ENCODE results near the gene MAN1A2. TPM values are rescaled to one million over a fixed set of nuclear protein-coding genes. Genes with fewer than 3 reads are reported as not detected.

The MAN1A2 gene
- total and polyA plus RNA-seq, 2 experiments from 2014 or later: 24.7 to 45.0 TPM

DNA sequence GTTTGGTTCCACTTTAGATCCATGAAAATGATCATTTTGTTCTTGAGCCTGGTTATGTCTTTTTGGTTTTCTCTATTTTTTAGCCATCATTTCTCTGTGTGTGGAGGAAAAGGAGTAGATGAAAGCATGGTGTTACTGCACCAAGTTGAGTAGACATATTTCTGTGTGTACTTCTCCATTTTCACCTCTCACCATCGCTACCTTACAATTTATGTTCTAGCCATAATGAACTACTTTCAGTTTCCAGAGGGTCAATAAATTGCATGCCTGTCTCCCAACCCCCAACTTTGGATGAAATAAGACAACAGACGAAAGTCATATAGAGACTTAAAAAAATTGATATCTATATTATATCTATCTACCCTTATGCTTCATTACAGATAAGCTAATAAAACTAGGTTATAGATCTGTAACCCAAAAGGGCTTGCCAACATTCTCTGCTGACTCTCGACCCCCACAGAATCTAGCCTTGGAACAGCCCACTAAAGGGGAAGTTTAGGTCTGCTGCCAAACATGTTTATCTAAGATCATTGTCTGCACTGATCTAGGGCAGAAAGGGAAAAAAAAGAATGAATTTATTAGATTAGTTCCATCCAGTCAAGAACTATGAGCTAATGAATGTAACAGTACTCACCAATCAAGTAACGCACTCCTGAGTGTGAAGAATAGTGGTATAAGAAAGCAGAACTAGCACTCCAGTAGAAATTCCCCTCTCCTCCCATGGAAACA is 7.5 kb upstream of the MAN1A2 start:
- no peak overlapping the region for H2AFZ ChIP-seq
- no peaks in the 10 kb centered on the region for H3K9me2 ChIP-seq (replicated peaks; ENCODE audit: insufficient read depth)
- peaks cover 5% of the 10 kb centered on the region for H3K79me2 ChIP-seq
- no peak for DNase-seq (ENCODE audit: low spot score)
- WGBS (ENCODE audit: low lambda C conversion rate, missing lambda C conversion rate): 85% methylated on average over 4 of the region's 4 CpGs
- no peak for TF ChIP-seq CTCF (IDR thresholded peaks at IDR 0.05; ENCODE audit: poor library complexity)
- no peak for TF ChIP-seq EZH2 (IDR thresholded peaks at IDR 0.05; ENCODE audit: borderline replicate concordance)
- TF ChIP-seq EZH2phosphoT487 (IDR thresholded peaks at IDR 0.05; ENCODE audit: low read depth, severe bottlenecking, unreplicated experiment): no peak
- H3K4me3 ChIP-seq: no peak overlapping the region
- H3K36me3 ChIP-seq (replicated peaks; ENCODE audit: insufficient read depth, low read depth): no peaks in the 10 kb centered on the region
- H3K4me1 ChIP-seq (ENCODE audit: insufficient read depth): no peaks in the 10 kb centered on the region
- H3K27me3 ChIP-seq: no peaks in the 10 kb centered on the region
- H3K27ac ChIP-seq: no peak overlapping the region
- no peak overlapping the region for H3K4me2 ChIP-seq
- H4K20me1 ChIP-seq (ENCODE audit: insufficient read depth, poor library complexity, severe bottlenecking): no peaks in the 10 kb centered on the region
- no peaks in the 10 kb centered on the region for H3K9me3 ChIP-seq (ENCODE audit: low read depth)

- Histone ChIP-seq H3K4me1 (ENCODE audit: insufficient read depth) (peaks cover 10% of the 10 kb centered on the region), H3K4me2 (no peak overlapping the region), H3K79me2 (peaks cover 22% of the 10 kb centered on the region), H3K4me3 (no peak overlapping the region), H3K9me2 (replicated peaks; ENCODE audit: insufficient read depth) (no peaks in the 10 kb centered on the region), H3K27me3 (no peaks in the 10 kb centered on the region), H3K27ac (no peak overlapping the region), H3K9me3 (ENCODE audit: low read depth) (no peaks in the 10 kb centered on the region), H4K20me1 (ENCODE audit: insufficient read depth, poor library complexity, severe bottlenecking) (no peaks in the 10 kb centered on the region), H2AFZ (no peak overlapping the region), H3K36me3 (replicated peaks; ENCODE audit: insufficient read depth, low read depth) (no peaks in the 10 kb centered on the region)
- TF ChIP-seq EZH2phosphoT487 (IDR thresholded peaks at IDR 0.05; ENCODE audit: low read depth, severe bottlenecking, unreplicated experiment) (no peak), CTCF (IDR thresholded peaks at IDR 0.05; ENCODE audit: poor library complexity) (no peak), EZH2 (IDR thresholded peaks at IDR 0.05; ENCODE audit: borderline replicate concordance) (no peak)
- no peak for DNase-seq (ENCODE audit: low spot score)
- 64% methylated on average over 1 of the region's 1 CpG for WGBS (ENCODE audit: low lambda C conversion rate, missing lambda C conversion rate)
Measured at GRCh38 chr1:117362986-117363385, 4.3 kb upstream of the MAN1A2 start.

DNA sequence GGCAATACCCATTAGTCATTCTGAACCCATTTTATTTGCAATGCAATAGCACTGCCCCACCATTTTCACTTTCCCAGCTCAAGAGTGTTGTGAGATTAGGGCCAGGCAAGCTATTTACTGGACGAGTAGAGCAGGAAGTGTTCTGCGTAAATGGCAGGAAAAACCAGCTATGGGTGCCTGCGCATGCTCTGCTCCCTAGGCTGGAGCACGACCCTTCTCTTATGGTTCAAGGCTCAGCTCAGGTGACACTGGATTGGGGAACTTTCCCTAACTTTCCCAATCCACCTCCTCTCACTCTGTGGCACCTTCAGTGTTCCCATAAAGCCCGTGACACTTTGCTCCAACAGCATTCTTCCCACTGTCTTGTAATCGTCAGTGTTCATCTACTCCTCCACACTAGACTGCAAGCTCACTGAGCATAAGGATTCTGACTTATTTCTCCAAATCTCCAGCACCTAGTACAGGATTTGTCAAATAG is 3.6 kb upstream of the MAN1A2 start:
- peaks cover 29% of the 10 kb centered on the region for H3K79me2 ChIP-seq
- H3K4me3 ChIP-seq: no peak overlapping the region
- H2AFZ ChIP-seq: no peak overlapping the region
- H3K27ac ChIP-seq: no peak overlapping the region
- WGBS (ENCODE audit: low lambda C conversion rate, missing lambda C conversion rate): 70% methylated on average over 6 of the region's 6 CpGs
- H3K4me2 ChIP-seq: no peak overlapping the region
- peaks cover 10% of the 10 kb centered on the region for H3K4me1 ChIP-seq (ENCODE audit: insufficient read depth)
- H4K20me1 ChIP-seq (ENCODE audit: insufficient read depth, poor library complexity, severe bottlenecking): peaks cover 5% of the 10 kb centered on the region
- H3K36me3 ChIP-seq (replicated peaks; ENCODE audit: insufficient read depth, low read depth): no peaks in the 10 kb centered on the region
- no peak for DNase-seq (ENCODE audit: low spot score)
- H3K9me3 ChIP-seq (ENCODE audit: low read depth): no peaks in the 10 kb centered on the region
- TF ChIP-seq CTCF (IDR thresholded peaks at IDR 0.05; ENCODE audit: poor library complexity) (no peak), EZH2phosphoT487 (IDR thresholded peaks at IDR 0.05; ENCODE audit: low read depth, severe bottlenecking, unreplicated experiment) (no peak), EZH2 (IDR thresholded peaks at IDR 0.05; ENCODE audit: borderline replicate concordance) (no peak)
- H3K27me3 ChIP-seq: no peaks in the 10 kb centered on the region
- H3K9me2 ChIP-seq (replicated peaks; ENCODE audit: insufficient read depth): no peaks in the 10 kb centered on the region

Measured in hepatocyte (in vitro differentiated cells).